Posterior vena cava (tissue), 2 donors: ENCODE data around the gene ITPKB. TPM values are rescaled to one million over a fixed set of nuclear protein-coding genes. Genes with fewer than 3 reads are reported as not detected.

Experiments used
- DNase-seq: peaks from one replicate; pipeline ENCODE4 v3.0.0-alpha.2; 2020; ENCODE audit warnings: low spot score
- intact Hi-C, 2 donors: fragments of 100-400 bp; cut with DNase I; formaldehyde crosslinking; loops; one replicate each; pipeline versions ENCODE4 v1.14.1 to v1.14.2; 2022 to 2023
- total RNA-seq, 2 donors: library from RNA; stranded (reverse); fragmentation: NEBNext Ultra II Directional; extraction: Animal tissue kit (Norgen Biotek cat#: 25700); gene quantifications; one replicate each; pipeline ENCODE4 v1.2.1, GENCODE V29; 2021
- donor health status: DM: yes; HTN: yes; CAD: no.
- donor health status: DM: yes; HTN: yes; CAD: no.

The ITPKB gene
- total RNA-seq, 2 donors from 2014 or later: 22.4 to 24.4 TPM

GRCh38 chr1:226593541-226593940 is 145.5 kb downstream of the ITPKB start:
- intact Hi-C loops: no loop called here
- DNase-seq: no peak

- intact Hi-C loops: no loop called here
- peak; percentile 29 for DNase-seq
These were observed 148.5 kb downstream of the ITPKB start for GRCh38 chr1:226590614-226591013.

- DNase-seq: no peak
- intact Hi-C loops: no loop called here
These were observed 149.9 kb downstream of the ITPKB start for GRCh38 chr1:226589008-226589733.

- intact Hi-C loops: no loop called here
- no peak for DNase-seq
These were observed 150.6 kb downstream of the ITPKB start for GRCh38 chr1:226588484-226588883.

- no peak for DNase-seq
- intact Hi-C loops: no loop called here
These were observed 152.2 kb downstream of the ITPKB start for GRCh38 chr1:226586650-226587422.

GRCh38 chr1:226586116-226586515 is 153.0 kb downstream of the ITPKB start:
- intact Hi-C loops: no loop called here
- peak; percentile 51 for DNase-seq

- no peak for DNase-seq
- intact Hi-C loops: no loop called here
These were observed 154.9 kb downstream of the ITPKB start for GRCh38 chr1:226584164-226584563.

GRCh38 chr1:226582966-226583365 is 156.1 kb downstream of the ITPKB start:
- intact Hi-C loops: no loop called here
- DNase-seq: no peak

Other genes starting within 250 kb of the ITPKB start
- 1 to 10 TPM; 3.9 to 6.8 TPM for gene STUM, start 190.5 kb downstream of the ITPKB start, total RNA-seq
- gene PSEN2, start 131.3 kb upstream of the ITPKB start, total RNA-seq: 10 to 100 TPM; 22.0 to 24.3 TPM
- 10 to 100 TPM; 15.4 to 21.1 TPM for gene COQ8A, start 201.0 kb upstream of the ITPKB start, total RNA-seq